OCI-LY7 (cell line): Measurements from ENCODE around the gene VRK3. TPM values are rescaled to one million over a fixed set of nuclear protein-coding genes. Genes with fewer than 3 reads are reported as not detected.

ENCODE experiments used
- BruUV-seq: library from RNA; stranded (reverse); fragments of 400-500 nt; replicated peaks from 2 replicates; lab custom pipeline; 2021; lab: Mats Ljungman, UMichigan
- CTCF ChIA-PET: fragments of 300-600 bp; sonication (Branson Sonifier 250); formaldehyde crosslinking; loops from one replicate; lab custom pipeline; 2022; ENCODE audit warnings: antibody characterized with exemption; ENCODE audit not compliant: unreplicated experiment; lab: Charles Lee
- POLR2A ChIA-PET: fragments of 300-600 bp; sonication (Branson Sonifier 250); formaldehyde crosslinking; loops from one replicate; lab custom pipeline; 2022; ENCODE audit warnings: antibody characterized with exemption; lab: Charles Lee
- DNase-seq: peaks from one replicate; pipeline ENCODE4 v3.0.0-alpha.2; 2015; ENCODE audit warnings: low spot score
- H2AFZ ChIP-seq: fragments of 200-600 bp; sonication (generic), shearing (Covaris generic); 2 replicates; pipeline ENCODE4 v1.6.1; 2014; ENCODE audit warnings: mild to moderate bottlenecking, antibody characterized with exemption, low read length, moderate library complexity
- H3K27ac ChIP-seq: fragments of 200-600 bp; sonication (generic); 2 replicates; pipeline ENCODE4 v1.5.1; 2014; ENCODE audit warnings: mixed run types, low read depth, mild to moderate bottlenecking, moderate library complexity, low read length, inconsistent platforms; ENCODE audit not compliant: poor library complexity, severe bottlenecking
- H3K36me3 ChIP-seq: fragments of 200-600 bp; sonication (generic); 2 replicates; pipeline ENCODE4 v1.6.1; 2014; ENCODE audit warnings: mild to moderate bottlenecking, antibody characterized with exemption, low read length, moderate library complexity, mixed read lengths; ENCODE audit not compliant: insufficient read depth
- H3K4me1 ChIP-seq: fragments of 200-600 bp; sonication (generic); 2 replicates; pipeline ENCODE4 v1.5.1; 2014; ENCODE audit warnings: mild to moderate bottlenecking, low read length; ENCODE audit not compliant: insufficient read depth, poor library complexity, severe bottlenecking
- H3K4me2 ChIP-seq: fragments of 200-600 bp; sonication (generic); 2 replicates; pipeline ENCODE4 v1.6.1; 2014; ENCODE audit warnings: mild to moderate bottlenecking, low read length
- H3K4me3 ChIP-seq: fragments of 200-600 bp; sonication (generic); 2 replicates; pipeline ENCODE4 v1.5.1; 2014; ENCODE audit warnings: mild to moderate bottlenecking, low read depth, low read length; ENCODE audit not compliant: poor library complexity, severe bottlenecking
- H3K79me2 ChIP-seq: fragments of 200-600 bp; sonication (generic); 2 replicates; pipeline ENCODE4 v1.6.1; 2016; ENCODE audit warnings: low read depth, mild to moderate bottlenecking, low read length, moderate library complexity, mixed read lengths; ENCODE audit not compliant: insufficient read depth
- H3K9me2 ChIP-seq: fragments of 200-600 bp; sonication (generic); 2 replicates; pipeline ENCODE4 v1.6.1; 2016; ENCODE audit warnings: mild to moderate bottlenecking, low read length, mixed read lengths; ENCODE audit not compliant: insufficient read depth
- H3K9me3 ChIP-seq: fragments of 200-600 bp; sonication (generic); 2 replicates; pipeline ENCODE4 v1.6.1; 2014; ENCODE audit warnings: mild to moderate bottlenecking, mixed run types, low read length, mixed read lengths
- H4K20me1 ChIP-seq: fragments of 200-600 bp; sonication (generic); 2 replicates; pipeline ENCODE4 v1.6.1; 2014; ENCODE audit warnings: mild to moderate bottlenecking, antibody characterized with exemption, low read length, moderate library complexity, mixed read lengths; ENCODE audit not compliant: insufficient read depth
- CTCF ChIP-seq: fragments of 200-600 bp; sonication (generic); conservative IDR thresholded peaks from 2 replicates; pipeline ENCODE4 v1.5.1; 2014; ENCODE audit warnings: mild to moderate bottlenecking, antibody characterized with exemption, low read length, moderate library complexity, mixed read lengths
- EZH2phosphoT487 ChIP-seq: fragments of 200-600 bp; sonication (generic); IDR thresholded peaks from 2 replicates; pipeline ENCODE4 v1.6.1; 2018; ENCODE audit warnings: low read depth, borderline replicate concordance, mild to moderate bottlenecking, mixed run types, antibody characterized with exemption, low read length, moderate library complexity, mixed read lengths
- intact Hi-C: fragments of 100-400 bp; cut with micrococcal nuclease; formaldehyde crosslinking; loops from one replicate; pipeline ENCODE4 v1.10.0; 2022; ENCODE audit not compliant: unreplicated experiment
- total RNA-seq, 2 experiments: library from RNA; depleted of rRNA in 1 of 2; stranded (reverse); fragments of >200 nt in 1 of 2; shearing (Covaris generic) in 1 of 2; gene quantifications; 2 replicates each; pipeline ENCODE4 v1.2.3, GENCODE V29; 2014 to 2022

Gene VRK3
- total RNA-seq, 2 experiments from 2014 or later = 39.9 to 47.3 TPM

- Histone ChIP-seq H3K9me3 (no peaks in the 10 kb centered on the region), H3K4me2 (no peak overlapping the region), H3K4me1 (no peaks in the 10 kb centered on the region), H3K79me2 (no peaks in the 10 kb centered on the region), H3K4me3 (no peak overlapping the region), H3K9me2 (no peaks in the 10 kb centered on the region), H3K27ac (no peak overlapping the region), H3K36me3 (peaks cover 90% of the 10 kb centered on the region), H4K20me1 (no peaks in the 10 kb centered on the region; the same call in 1 of the 2 replicates), H2AFZ (no peak overlapping the region)
- ChIA-PET POLR2A (no interaction called here), CTCF (no interaction called here)
- DNase-seq = no peak
- TF ChIP-seq CTCF = no peak
- TF ChIP-seq EZH2phosphoT487 = no peak
- BruUV-seq = no TSS peak
- intact Hi-C loops = no loop called here
Observed at GRCh38 chr19:50039968-50040367, 14.8 kb upstream of the VRK3 start.

- H2AFZ ChIP-seq = no peak overlapping the region
- POLR2A ChIA-PET = no interaction called here
- DNase-seq = no peak
- H3K79me2 ChIP-seq = no peaks in the 10 kb centered on the region
- intact Hi-C loops = no loop called here
- no TSS peak for BruUV-seq
- H3K9me2 ChIP-seq = no peaks in the 10 kb centered on the region
- H3K4me3 ChIP-seq = no peak overlapping the region
- H3K9me3 ChIP-seq = no peaks in the 10 kb centered on the region
- TF ChIP-seq CTCF (no peak), EZH2phosphoT487 (no peak)
- peaks cover 92% of the 10 kb centered on the region for H3K36me3 ChIP-seq
- CTCF ChIA-PET = no interaction called here
- no peak overlapping the region for H3K27ac ChIP-seq
- no peak overlapping the region for H3K4me2 ChIP-seq
- no peaks in the 10 kb centered on the region for H3K4me1 ChIP-seq
- no peaks in the 10 kb centered on the region; the same call in 1 of the 2 replicates for H4K20me1 ChIP-seq
Observed at GRCh38 chr19:50036908-50037307, 11.7 kb upstream of the VRK3 start.

- H4K20me1 ChIP-seq = no peaks in the 10 kb centered on the region
- H3K79me2 ChIP-seq = peaks cover 29% of the 10 kb centered on the region
- no peak for DNase-seq
- peaks cover 16% of the 10 kb centered on the region for H3K4me1 ChIP-seq
- H3K9me2 ChIP-seq = no peaks in the 10 kb centered on the region
- intact Hi-C loops = no loop called here
- TF ChIP-seq CTCF = no peak
- no peak for TF ChIP-seq EZH2phosphoT487
- H3K9me3 ChIP-seq = peaks cover 8% of the 10 kb centered on the region; the same call in 1 of the 2 replicates
- BruUV-seq = no TSS peak
- H3K27ac ChIP-seq = no peak overlapping the region
- CTCF ChIA-PET = no interaction called here
- H3K4me2 ChIP-seq = no peak overlapping the region
- no peak overlapping the region for H2AFZ ChIP-seq
- H3K4me3 ChIP-seq = no peak overlapping the region
- POLR2A ChIA-PET = no interaction called here
- H3K36me3 ChIP-seq = peaks cover 78% of the 10 kb centered on the region
Observed at GRCh38 chr19:50030937-50031336, 5.8 kb upstream of the VRK3 start.
